ENCODE data around the gene PXDN.

DNA sequence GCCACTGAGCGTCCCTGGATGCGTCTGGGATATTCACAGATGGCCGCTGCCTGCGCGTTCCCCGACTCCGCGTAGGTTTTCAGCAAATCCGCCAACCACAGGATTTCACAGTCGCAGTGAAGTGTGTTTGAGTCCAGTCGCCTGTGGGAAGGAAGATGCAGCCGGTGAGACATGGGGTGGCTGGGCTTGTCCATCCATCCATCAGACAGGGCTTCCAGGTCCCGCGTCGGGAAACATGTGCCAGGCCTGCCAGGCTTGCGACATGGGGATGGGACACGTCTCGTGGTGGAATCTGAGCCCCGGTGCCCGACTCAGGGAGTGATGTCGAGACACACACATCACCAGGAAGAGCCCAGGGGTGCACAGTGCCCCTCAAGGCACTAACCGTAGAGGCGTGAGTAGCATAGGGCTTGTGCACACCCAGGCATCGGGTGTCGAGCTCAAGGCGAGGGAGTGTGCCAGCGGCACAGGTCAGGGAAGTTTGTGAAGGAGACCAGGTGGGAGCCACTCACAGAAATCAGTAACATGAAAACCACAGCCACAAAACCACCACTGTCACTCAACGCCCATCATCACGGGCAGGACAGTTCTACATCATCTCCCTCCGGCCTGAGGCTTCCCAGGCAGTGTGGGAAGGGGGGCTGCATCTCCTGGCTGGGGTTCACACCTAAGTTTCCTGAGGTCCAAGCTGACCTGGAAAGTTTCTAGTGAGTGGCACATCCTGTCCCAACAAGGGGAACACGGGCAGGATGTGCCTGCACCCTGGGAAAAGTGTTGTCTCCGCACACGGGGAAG is 63.9 kb downstream of the PXDN start:
- TF ChIP-seq, protein P1, sequence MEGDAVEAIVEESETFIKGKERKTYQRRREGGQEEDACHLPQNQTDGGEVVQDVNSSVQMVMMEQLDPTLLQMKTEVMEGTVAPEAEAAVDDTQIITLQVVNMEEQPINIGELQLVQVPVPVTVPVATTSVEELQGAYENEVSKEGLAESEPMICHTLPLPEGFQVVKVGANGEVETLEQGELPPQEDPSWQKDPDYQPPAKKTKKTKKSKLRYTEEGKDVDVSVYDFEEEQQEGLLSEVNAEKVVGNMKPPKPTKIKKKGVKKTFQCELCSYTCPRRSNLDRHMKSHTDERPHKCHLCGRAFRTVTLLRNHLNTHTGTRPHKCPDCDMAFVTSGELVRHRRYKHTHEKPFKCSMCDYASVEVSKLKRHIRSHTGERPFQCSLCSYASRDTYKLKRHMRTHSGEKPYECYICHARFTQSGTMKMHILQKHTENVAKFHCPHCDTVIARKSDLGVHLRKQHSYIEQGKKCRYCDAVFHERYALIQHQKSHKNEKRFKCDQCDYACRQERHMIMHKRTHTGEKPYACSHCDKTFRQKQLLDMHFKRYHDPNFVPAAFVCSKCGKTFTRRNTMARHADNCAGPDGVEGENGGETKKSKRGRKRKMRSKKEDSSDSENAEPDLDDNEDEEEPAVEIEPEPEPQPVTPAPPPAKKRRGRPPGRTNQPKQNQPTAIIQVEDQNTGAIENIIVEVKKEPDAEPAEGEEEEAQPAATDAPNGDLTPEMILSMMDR (tag by site-specific recombination; IDR thresholded peaks at IDR 0.05) = no peak
- no peak for TF ChIP-seq ZNF19 (tag by site-specific recombination; IDR thresholded peaks at IDR 0.05; ENCODE audit: low read depth)

All from HEK293 (cell line).